GM13976 (cell line): ENCODE measurements around the gene ADSS1.

Experiments
- DNase-seq: peaks from one replicate; pipeline ENCODE4 v3.0.0; 2012; ENCODE audit warnings: low spot score
- in situ Hi-C: fragments of 300-500 bp; cut with MboI; formaldehyde crosslinking; loops from one replicate; pipeline ENCODE4 v1.12.0; 2022; ENCODE audit warnings: low sequenced_read_pairs, mixed read lengths, inconsistent platforms; ENCODE audit not compliant: unreplicated experiment
- TF ChIP-seq, protein P1 (sequence below): IDR thresholded peaks from 2 replicates; pipeline ENCODE4 v1.5.1; 2012; ENCODE audit warnings: borderline replicate concordance, mild to moderate bottlenecking; ENCODE audit not compliant: insufficient read depth; ENCODE audit errors: extremely low read depth, missing control alignments, control extremely low read depth

ADSS1 gene

DNA sequence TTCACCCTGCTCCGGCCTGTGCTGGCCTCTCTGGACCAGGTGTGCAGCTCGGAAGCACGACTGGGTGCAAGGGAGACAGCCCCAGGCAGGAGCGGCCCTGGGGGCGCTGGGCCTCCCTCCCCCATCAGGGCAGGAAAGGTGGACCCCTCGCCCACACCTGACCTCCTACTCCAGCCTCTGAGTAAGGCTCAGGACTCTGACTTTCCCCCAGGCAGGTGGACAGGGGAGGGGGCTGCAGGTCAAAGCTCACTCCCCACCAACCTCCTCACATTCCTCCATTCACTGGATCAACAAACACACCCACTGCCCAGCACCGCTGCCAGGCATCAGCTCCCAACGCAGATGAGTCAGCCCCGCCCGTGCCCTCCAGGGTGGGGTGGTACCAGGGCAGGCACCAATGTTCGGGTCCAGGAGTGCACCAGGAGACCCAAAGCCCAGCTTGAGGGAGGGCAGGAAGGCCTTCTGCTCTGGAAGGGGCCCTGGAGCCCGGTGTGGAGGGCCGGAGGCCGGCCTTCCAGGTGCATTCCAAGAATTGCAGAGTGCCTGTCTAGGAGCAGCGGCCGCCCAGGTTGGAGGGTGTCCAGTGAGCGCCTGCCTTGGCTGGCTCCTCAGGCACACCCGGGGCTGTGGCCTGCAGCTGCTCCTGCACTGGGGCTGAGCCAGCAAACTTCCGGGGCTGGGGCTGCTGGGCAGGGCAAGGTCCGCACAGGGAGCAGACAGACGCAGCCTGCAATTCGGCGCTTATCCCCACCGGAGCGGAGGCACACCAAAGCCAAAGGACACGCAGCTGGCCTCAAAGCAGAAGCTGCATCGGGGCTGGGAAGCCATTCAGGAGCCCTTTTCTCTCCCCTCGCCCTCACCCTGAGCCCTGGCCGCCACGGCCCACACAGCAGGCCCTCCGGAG is 36.2 kb upstream of the ADSS1 start:
- in situ Hi-C loops: no loop called here
- no peak for DNase-seq
- TF ChIP-seq, protein P1, sequence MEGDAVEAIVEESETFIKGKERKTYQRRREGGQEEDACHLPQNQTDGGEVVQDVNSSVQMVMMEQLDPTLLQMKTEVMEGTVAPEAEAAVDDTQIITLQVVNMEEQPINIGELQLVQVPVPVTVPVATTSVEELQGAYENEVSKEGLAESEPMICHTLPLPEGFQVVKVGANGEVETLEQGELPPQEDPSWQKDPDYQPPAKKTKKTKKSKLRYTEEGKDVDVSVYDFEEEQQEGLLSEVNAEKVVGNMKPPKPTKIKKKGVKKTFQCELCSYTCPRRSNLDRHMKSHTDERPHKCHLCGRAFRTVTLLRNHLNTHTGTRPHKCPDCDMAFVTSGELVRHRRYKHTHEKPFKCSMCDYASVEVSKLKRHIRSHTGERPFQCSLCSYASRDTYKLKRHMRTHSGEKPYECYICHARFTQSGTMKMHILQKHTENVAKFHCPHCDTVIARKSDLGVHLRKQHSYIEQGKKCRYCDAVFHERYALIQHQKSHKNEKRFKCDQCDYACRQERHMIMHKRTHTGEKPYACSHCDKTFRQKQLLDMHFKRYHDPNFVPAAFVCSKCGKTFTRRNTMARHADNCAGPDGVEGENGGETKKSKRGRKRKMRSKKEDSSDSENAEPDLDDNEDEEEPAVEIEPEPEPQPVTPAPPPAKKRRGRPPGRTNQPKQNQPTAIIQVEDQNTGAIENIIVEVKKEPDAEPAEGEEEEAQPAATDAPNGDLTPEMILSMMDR: no peak

DNA sequence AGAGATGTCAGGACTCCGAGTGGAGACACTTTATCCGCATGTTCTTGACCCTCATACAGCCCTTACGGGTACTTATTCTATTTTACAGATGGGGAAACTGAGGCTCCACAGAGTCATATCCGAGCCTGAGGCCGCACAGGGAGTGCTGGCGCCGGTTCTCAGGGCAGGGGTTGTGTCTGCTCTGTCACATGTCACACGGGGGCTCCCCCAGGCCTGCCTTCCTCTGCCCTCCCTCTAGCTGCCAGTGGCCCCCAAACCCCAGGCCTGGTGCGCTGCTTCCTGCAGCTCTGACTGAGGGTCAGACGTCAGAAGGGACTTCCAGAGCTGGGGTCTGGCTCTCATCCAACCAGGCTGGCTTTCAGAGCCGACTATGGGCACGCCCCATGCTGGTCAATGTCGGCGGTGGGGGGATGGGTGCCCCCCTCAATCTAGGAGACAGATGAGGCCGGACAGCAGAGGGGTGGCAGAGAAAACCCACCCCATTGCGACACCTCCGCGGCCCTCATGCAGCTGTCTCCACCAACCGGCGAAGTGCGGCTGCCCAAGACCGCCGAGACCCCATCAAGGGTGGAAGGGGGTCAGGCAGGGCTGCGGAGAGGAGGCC is 35.4 kb upstream of the ADSS1 start:
- in situ Hi-C loops: no loop called here
- TF ChIP-seq, protein P1: no peak
- no peak for DNase-seq

DNA sequence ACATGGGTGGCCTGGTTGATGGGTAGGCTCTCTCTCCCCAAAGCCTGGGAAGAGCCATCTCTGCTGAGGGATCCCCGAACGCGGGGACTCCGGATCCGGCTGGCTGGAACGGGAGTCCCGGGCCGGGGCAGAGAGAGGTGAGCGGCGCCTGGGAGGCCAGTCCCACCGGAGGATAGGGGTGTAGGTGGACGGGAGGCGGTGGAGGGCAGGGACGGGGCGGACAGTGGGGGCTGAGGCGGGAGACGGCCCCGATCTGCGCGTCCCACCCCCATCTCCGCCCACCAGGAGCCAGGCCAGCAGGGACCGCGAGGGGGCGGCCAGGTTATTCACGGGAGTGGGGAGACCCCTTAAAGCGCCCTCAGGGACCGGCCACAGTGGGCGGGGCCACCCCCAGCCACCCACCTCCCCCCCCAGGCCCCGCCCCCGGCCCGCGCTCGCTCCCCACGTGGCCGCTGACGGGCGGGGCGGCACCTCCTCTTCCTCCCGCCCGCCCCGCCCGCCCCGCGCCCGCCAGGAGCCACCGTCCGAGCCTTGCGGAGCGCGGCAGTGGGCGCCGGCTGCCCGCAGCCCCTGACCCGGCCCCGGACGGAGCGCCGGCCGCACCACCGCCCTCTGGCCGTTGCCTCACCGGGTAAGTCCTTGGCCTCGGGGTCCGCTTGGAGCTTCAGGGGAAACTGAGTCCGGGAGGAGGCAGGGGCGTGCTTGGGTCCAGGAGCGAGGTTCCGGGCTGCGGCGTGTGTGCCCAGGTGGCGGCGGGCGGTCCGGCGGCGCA is 34.7 kb upstream of the ADSS1 start, which contains the start of gene INF2:
Gene INF2 (plus strand): TSS at position 510 of the 772 bp plus-strand sequence. CDS start 11,748 bp downstream, outside the sequence.
- in situ Hi-C loops: no loop called here

DNA sequence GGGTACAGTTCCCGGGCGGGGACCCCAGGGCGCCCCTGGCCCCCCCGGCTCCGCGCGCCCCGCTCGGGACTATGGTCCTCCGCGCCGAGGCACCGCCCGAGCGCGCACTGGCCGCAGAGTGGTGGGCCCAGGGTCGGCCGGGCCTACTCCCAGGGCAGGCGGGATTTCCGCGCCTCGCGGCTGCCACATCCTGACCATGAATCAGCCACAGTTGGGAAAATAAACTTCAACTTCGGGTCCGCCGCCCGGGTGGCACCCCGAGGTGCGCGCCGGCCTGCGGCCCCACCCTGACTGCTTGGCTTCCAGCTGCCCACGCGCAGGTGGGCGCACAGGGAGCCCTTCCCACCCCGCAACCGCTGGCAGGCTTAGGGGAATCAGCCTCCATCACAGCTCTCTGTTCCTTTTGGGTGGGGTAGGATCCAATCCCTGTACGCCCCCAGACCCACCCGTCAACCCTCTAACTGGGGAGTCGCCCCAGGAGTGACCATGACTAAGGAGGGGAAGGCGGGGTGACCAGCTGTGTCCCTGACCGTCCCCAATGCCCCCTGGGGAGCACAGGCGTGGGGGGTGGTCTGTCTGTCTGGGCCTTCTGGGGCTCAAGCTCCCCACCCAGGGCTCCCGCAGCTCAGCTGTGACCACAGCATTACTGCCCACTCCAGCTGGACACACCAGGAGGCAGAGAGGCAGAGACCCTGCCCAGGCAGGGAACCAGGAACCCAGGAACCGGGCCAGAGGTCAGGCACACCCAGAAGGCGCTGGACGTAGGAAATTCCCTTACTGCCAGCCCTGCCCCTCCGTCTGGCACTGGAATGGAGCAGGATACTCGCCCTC is 33.9 kb upstream of the ADSS1 start:
- in situ Hi-C loops: no loop called here
- DNase-seq: no peak
- TF ChIP-seq, protein P1: no peak

More for the DNA sequence above, 34.7 kb upstream of the ADSS1 start, which contains the start of gene INF2:
- TF ChIP-seq, protein P1: no peak
- peak; percentile 93 for DNase-seq

DNA sequence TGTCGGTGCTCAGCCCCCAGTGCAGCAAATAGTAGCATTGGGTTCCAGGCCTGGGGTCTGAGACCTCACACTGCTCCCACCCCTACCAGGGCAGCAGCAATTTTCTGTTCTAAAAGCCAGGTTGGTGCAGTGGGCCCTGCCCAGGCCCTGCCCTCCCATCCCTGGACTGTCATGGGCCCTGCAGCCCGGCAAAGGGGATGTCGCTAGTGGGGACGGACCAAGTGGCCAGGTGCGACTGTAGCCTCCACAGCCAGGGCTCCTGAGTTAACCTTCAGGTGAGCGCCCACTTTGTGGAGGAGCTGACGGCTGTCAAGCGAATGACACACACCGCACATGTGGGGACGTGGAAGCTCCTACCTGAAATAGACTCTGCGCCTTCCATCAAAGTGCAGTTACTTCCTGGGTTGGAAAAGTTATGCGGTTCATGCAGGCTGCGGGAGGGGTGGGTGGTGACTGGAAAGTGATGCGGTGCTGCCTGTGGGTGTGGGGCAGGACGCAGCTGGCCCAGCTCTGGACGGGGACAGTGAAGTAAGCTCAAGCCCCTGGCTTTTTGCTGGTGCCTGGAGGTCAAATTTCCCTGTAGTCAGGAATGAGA is 33.1 kb upstream of the ADSS1 start:
- in situ Hi-C loops: no loop called here
- no peak for DNase-seq
- TF ChIP-seq, protein P1: no peak
